LNCaP clone FGC (cell line): ENCODE measurements around the gene DNM3.

Experiments used
- DNase-seq: peaks from one replicate; pipeline ENCODE4 v3.0.0-alpha.2; 2011; ENCODE audit warnings: low read depth
- H3K4me3 ChIP-seq: 2 replicates; pipeline ENCODE4 v1.5.1; 2011; ENCODE audit warnings: mild to moderate bottlenecking, low read depth, low read length, control low read depth
- TF ChIP-seq, protein P1 (sequence below): IDR thresholded peaks from 2 replicates; pipeline ENCODE4 v1.5.1; 2012; ENCODE audit warnings: mild to moderate bottlenecking; ENCODE audit not compliant: control insufficient read depth, insufficient read depth; ENCODE audit errors: extremely low read depth

Gene DNM3

DNA sequence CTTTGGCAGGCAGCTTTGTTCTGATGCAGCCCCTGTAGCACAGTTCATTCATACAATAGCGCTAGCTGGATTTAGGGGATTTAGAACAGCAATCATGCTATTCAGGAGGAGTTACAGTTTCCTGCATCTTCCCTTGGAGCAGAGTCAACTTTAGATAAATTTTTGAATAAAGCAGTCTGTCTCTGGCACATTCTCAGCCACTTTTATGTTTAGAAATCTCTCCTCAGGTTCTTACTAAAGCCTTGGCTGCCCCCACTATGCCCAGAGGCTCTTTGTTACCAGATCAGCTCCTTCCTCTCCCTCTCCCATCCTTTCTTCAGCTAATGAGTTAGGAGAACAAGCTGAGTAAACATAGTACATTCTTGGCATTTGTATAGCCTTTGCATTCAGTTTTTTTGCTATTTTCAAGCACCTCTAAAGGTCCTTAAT lies 619.6 kb downstream of the DNM3 start:
- TF ChIP-seq, protein P1, sequence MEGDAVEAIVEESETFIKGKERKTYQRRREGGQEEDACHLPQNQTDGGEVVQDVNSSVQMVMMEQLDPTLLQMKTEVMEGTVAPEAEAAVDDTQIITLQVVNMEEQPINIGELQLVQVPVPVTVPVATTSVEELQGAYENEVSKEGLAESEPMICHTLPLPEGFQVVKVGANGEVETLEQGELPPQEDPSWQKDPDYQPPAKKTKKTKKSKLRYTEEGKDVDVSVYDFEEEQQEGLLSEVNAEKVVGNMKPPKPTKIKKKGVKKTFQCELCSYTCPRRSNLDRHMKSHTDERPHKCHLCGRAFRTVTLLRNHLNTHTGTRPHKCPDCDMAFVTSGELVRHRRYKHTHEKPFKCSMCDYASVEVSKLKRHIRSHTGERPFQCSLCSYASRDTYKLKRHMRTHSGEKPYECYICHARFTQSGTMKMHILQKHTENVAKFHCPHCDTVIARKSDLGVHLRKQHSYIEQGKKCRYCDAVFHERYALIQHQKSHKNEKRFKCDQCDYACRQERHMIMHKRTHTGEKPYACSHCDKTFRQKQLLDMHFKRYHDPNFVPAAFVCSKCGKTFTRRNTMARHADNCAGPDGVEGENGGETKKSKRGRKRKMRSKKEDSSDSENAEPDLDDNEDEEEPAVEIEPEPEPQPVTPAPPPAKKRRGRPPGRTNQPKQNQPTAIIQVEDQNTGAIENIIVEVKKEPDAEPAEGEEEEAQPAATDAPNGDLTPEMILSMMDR = no peak
- H3K4me3 ChIP-seq = no peak overlapping the region
- DNase-seq = no peak
